GM18861 (cell line): ENCODE data around the gene ADCY10.
A peak's percentile ranks its signal among the peaks of the same experiment; 100 is the strongest.

ENCODE experiments used
- ATAC-seq: cut with Tn5 transposase; IDR thresholded peaks from one replicate; pipeline ENCODE4 v1.9.1; 2021; ENCODE audit not compliant: unreplicated experiment

The ADCY10 gene

GRCh38 chr1:167928457-167928852 lies 14.5 kb upstream of the ADCY10 start:
- no peak for ATAC-seq

- peak; percentile 48 for ATAC-seq
These were observed 13.3 kb upstream of the ADCY10 start for GRCh38 chr1:167927046-167927754.

- no peak for ATAC-seq
These were observed 12.6 kb upstream of the ADCY10 start for GRCh38 chr1:167926486-167926997.

GRCh38 chr1:167924543-167925231 lies 10.8 kb upstream of the ADCY10 start:
- ATAC-seq = no peak

GRCh38 chr1:167924102-167924501 lies 10.2 kb upstream of the ADCY10 start:
- no peak for ATAC-seq

GRCh38 chr1:167923324-167924056 lies 9.6 kb upstream of the ADCY10 start:
- ATAC-seq = no peak

- no peak for ATAC-seq
These were observed 8.7 kb upstream of the ADCY10 start for GRCh38 chr1:167922611-167923074.

- no peak for ATAC-seq
These were observed 8.1 kb upstream of the ADCY10 start for GRCh38 chr1:167922023-167922422.

GRCh38 chr1:167916766-167917511 lies 3.0 kb upstream of the ADCY10 start:
- no peak for ATAC-seq

GRCh38 chr1:167915569-167915968 lies 1.6 kb upstream of the ADCY10 start:
- ATAC-seq = no peak

GRCh38 chr1:167912294-167912693 lies 1.6 kb downstream of the ADCY10 start:
- no peak for ATAC-seq

GRCh38 chr1:167911413-167911812 lies 2.5 kb downstream of the ADCY10 start:
- ATAC-seq = no peak

- ATAC-seq = no peak
These were observed 3.4 kb downstream of the ADCY10 start for GRCh38 chr1:167910530-167910929.

GRCh38 chr1:167909691-167910180 lies 4.2 kb downstream of the ADCY10 start:
- ATAC-seq = no peak

- no peak for ATAC-seq
These were observed 8.3 kb downstream of the ADCY10 start for GRCh38 chr1:167905671-167906070.

GRCh38 chr1:167905182-167905581 lies 8.8 kb downstream of the ADCY10 start:
- no peak for ATAC-seq

GRCh38 chr1:167904652-167905130 lies 9.2 kb downstream of the ADCY10 start:
- no peak for ATAC-seq

GRCh38 chr1:167900907-167901306 lies 13.0 kb downstream of the ADCY10 start:
- ATAC-seq = no peak

GRCh38 chr1:167899253-167899681 lies 14.7 kb downstream of the ADCY10 start:
- peak; percentile 89 for ATAC-seq

- no peak for ATAC-seq
These were observed 15.2 kb downstream of the ADCY10 start for GRCh38 chr1:167898578-167899222.
